HG03064 (cell line): ENCODE measurements around the gene PRR23E.

Experiments used
- ATAC-seq: cut with Tn5 transposase; IDR thresholded peaks from one replicate; pipeline ENCODE4 v1.9.1; 2021; ENCODE audit warnings: low read depth; ENCODE audit not compliant: unreplicated experiment

The PRR23E gene

GRCh38 chr3:127222163-127222562 lies 29.2 kb downstream of the PRR23E start:
- no peak for ATAC-seq

DNA sequence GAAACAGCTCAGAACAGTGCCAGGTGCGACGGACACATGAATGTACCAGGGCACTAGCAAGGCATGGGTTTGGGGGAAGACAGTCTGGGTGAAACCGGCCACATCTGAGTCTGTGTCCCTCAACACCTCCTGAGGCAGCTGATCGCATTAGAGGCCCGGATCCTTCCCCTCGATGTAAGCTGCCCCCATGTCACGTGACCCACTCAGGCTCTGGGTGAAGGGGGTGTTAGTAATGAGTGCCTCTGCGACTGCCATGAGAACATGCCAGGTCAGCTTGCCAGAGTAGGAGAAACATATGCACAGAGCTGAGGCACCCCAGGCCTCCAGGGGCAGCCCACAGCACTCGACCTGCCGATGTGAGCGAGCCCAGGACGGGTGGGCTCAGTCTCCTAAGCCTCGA lies 29.7 kb downstream of the PRR23E start:
- no peak for ATAC-seq

- ATAC-seq: no peak
Measured at GRCh38 chr3:127224118-127224517, 31.2 kb downstream of the PRR23E start.

DNA sequence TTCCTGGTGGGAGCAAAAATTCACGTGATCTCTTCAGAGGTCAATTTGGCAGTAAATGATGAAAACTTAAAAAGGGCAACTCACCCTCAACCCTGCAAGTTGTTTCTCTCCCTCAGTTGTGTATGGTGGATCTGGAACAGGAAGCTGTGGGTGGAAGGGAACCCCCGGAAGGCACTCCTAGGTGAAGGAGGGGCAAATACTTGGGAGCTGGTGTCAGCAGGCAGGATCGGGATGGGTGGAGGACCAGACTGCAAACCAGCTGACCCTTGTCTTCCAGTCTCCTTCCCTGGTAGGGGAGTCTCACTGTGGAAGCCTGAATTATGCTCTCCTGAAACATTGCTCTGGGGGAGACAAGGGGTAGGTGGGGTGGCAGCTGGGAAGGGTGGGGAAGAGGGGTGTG lies 33.5 kb downstream of the PRR23E start:
- no peak for ATAC-seq

DNA sequence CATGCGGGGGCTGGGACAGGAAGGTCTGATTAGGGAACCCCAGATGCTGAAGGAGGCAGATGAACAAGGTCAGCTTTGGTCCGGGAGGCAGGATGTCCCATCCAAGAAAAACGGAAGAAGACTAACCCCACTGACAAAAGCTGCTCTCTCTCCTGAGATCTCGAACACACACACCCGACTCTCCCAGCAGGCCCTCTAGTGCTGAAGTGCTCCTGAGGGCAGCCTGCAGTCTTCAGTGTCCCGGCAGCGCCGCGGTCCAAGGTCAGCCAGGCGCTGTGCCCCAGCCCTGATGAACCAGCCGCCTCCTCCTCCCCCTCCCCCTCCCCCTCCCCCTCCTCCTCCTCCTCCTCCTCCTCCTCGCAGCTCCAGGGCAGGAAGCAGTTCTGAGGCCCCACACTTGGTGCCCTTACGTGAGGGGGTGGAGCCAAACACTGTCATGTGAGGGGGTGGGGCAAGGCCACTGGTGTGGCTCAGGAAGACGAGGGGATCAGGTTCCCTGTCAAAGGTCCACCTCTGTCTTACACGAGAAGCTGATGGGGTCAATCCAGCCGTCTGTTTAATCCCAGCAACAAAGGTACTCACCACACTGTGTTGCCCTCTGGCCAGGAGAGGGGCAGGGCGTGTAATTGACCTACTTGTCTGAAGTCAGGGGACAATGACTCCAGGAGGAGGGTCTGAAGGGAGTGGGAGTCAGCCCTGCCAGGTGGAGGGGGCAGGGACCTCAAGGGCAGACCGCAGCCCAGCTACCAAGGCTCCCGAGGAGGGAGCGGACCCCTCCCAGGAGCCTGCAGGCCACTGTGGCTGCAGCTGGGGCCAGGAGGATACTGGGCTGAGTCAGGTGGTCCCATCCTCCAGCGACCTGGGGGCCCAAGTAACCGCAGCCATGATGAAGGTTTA lies 34.3 kb downstream of the PRR23E start:
- ATAC-seq: no peak

DNA sequence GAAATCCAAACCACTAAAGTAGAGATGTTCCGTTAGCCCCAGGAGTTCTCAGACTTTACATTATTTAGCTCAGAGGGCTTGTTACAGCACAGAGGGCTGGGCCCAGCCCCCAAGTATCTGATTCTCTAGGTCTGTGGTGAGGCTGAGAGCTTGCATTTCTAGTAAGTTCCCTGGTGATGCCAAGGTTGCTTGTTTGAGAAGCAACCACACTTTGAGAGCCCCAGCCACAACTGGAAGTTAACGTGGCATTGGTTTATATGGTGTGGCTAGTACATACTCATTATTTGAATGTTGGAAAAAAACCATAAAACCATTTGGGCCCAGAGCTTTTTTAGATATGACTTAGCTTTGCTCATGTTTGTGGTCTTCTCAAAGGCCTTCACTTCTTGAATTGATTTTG lies 35.9 kb downstream of the PRR23E start:
- no peak for ATAC-seq

DNA sequence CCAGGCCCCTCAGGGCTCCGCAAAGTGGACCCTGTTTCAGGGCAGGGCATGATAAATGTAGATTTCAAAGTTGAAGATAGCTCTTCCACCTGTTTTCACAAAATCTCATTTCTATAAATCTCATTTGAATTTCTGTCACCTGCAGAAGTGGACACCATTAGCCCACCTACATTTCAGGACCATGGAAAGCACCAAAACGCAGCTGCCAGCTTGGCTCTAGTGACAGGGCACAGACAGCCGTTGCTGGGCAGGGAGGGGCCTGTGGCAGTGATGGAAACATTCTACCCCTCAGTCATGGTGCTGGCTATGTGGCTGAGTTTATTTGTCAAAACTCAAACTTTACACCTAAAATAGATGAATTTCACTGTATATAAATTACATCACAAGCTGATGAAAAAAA lies 40.4 kb downstream of the PRR23E start:
- ATAC-seq: no peak

- ATAC-seq: no peak
Measured at GRCh38 chr3:127234778-127235177, 41.8 kb downstream of the PRR23E start.

DNA sequence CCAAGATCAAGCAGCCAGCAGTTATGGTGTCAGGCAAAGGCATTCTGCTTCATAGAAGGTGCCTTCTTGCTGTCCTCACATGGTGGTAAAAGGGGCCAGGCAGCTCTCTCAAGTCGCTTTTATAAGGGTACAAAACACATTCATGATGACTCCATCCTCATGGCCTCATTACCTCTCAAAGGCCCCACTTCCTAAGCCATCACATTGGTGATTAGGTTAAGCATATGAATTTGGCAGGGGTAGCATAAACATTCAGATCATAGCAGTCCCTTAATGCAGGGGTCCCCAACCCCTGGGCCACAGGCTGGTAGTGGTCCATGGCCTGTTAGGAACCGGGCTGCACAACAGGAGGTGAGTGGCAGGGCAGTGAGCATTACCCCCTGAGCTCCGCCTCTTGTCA lies 42.8 kb downstream of the PRR23E start:
- no peak for ATAC-seq

DNA sequence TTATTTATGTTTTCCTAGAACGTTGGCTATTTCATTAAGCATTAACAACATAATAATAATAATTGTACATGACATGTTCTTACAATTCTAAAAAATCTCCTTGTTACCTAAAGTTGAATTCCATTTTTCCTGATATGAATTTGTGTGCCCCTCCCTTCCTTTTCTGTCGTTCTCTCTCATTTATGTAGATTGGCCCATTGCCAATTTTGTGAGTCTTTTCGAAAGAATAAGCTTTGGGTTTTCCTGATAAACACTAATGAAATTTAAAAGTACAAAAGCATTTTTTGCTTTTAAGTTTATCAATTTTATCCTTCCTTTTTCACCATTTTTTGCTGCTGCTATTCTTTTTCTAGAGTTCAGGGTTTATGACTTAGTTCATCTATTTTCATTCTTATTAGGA lies 44.9 kb downstream of the PRR23E start:
- ATAC-seq: no peak

- ATAC-seq: no peak
Measured at GRCh38 chr3:127238602-127239001, 45.7 kb downstream of the PRR23E start.

GRCh38 chr3:127247292-127247691 lies 54.4 kb downstream of the PRR23E start:
- ATAC-seq: no peak
